ENCODE data around the gene PDE6B. TPM values are rescaled to one million over a fixed set of nuclear protein-coding genes. Genes with fewer than 3 reads are reported as not detected.

Gene PDE6B
- total and polyA plus RNA-seq, 2 of the 13 experiments (the other 11 are each of a cell fraction or from before 2014, with no cell fraction given) = 0.38 to 0.40 TPM

GRCh38 chr4:705278-706082, 80.1 kb downstream of the PDE6B start, which contains the start of gene PCGF3 (continued):
- TF ChIP-seq, protein P1, sequence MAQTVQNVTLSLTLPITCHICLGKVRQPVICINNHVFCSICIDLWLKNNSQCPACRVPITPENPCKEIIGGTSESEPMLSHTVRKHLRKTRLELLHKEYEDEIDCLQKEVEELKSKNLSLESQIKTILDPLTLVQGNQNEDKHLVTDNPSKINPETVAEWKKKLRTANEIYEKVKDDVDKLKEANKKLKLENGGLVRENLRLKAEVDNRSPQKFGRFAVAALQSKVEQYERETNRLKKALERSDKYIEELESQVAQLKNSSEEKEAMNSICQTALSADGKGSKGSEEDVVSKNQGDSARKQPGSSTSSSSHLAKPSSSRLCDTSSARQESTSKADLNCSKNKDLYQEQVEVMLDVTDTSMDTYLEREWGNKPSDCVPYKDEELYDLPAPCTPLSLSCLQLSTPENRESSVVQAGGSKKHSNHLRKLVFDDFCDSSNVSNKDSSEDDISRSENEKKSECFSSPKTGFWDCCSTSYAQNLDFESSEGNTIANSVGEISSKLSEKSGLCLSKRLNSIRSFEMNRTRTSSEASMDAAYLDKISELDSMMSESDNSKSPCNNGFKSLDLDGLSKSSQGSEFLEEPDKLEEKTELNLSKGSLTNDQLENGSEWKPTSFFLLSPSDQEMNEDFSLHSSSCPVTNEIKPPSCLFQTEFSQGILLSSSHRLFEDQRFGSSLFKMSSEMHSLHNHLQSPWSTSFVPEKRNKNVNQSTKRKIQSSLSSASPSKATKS (CRISPR knock-in tag; IDR thresholded peaks at IDR 0.05) = no peak
- no peak for TF ChIP-seq NFKB2 (CRISPR knock-in tag; IDR thresholded peaks at IDR 0.05; ENCODE audit: borderline replicate concordance)
- TF ChIP-seq ZNF18 (CRISPR knock-in tag; IDR thresholded peaks at IDR 0.05; ENCODE audit: insufficient replicate concordance) = no peak
- TF ChIP-seq SRSF4 (IDR thresholded peaks at IDR 0.05; ENCODE audit: low read depth, low read length, poor library complexity, severe bottlenecking) = no peak
- TF ChIP-seq MZF1 (CRISPR knock-in tag; IDR thresholded peaks at IDR 0.05; ENCODE audit: borderline replicate concordance) = peak; percentile 50; the same call in 1 of the 2 replicates
- no peak for TF ChIP-seq WIZ (CRISPR knock-in tag; IDR thresholded peaks at IDR 0.05)
- no peak for TF ChIP-seq KLF6 (CRISPR knock-in tag; IDR thresholded peaks at IDR 0.05)
- TF ChIP-seq MXI1 (IDR thresholded peaks at IDR 0.05; ENCODE audit: borderline replicate concordance, low read depth, low read length) = peak; percentile 17; the same call in 1 of the 3 replicates
- no peak for TF ChIP-seq XBP1 (CRISPR knock-in tag; IDR thresholded peaks at IDR 0.05)
- TF ChIP-seq PCBP1 (IDR thresholded peaks at IDR 0.05; ENCODE audit: borderline replicate concordance, low read depth, low read length) = 0 out of 2 replicates have a peak, but pooled peaks have one; percentile 53
- no peak for TF ChIP-seq DPF2 (CRISPR knock-in tag; IDR thresholded peaks at IDR 0.05; ENCODE audit: borderline replicate concordance, low read depth)
- TF ChIP-seq ZNF724P (CRISPR knock-in tag; IDR thresholded peaks at IDR 0.05; ENCODE audit: borderline replicate concordance) = no peak
- peak; percentile 60 for TF ChIP-seq PHF8 (CRISPR knock-in tag; IDR thresholded peaks at IDR 0.05)
- TF ChIP-seq RFX3 (CRISPR knock-in tag; IDR thresholded peaks at IDR 0.05) = no peak
- no peak for TF ChIP-seq CCDC6 (CRISPR knock-in tag; IDR thresholded peaks at IDR 0.05)
- TF ChIP-seq MBNL3 (CRISPR knock-in tag; conservative IDR thresholded peaks at IDR 0.05) = no peak
- TF ChIP-seq, protein P2, sequence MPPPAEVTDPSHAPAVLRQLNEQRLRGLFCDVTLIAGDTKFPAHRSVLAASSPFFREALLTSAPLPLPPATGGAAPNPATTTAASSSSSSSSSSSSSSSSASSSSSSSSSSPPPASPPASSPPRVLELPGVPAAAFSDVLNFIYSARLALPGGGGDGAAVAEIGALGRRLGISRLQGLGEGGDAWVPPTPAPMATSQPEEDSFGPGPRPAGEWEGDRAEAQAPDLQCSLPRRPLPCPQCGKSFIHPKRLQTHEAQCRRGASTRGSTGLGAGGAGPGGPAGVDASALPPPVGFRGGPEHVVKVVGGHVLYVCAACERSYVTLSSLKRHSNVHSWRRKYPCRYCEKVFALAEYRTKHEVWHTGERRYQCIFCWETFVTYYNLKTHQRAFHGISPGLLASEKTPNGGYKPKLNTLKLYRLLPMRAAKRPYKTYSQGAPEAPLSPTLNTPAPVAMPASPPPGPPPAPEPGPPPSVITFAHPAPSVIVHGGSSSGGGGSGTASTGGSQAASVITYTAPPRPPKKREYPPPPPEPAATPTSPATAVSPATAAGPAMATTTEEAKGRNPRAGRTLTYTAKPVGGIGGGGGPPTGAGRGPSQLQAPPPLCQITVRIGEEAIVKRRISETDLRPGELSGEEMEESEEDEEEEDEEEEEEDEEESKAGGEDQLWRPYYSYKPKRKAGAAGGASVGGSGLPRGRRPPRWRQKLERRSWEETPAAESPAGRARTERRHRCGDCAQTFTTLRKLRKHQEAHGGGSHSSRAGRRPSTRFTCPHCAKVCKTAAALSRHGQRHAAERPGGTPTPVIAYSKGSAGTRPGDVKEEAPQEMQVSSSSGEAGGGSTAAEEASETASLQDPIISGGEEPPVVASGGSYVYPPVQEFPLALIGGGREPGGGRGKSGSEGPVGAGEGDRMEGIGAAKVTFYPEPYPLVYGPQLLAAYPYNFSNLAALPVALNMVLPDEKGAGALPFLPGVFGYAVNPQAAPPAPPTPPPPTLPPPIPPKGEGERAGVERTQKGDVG (CRISPR knock-in tag; IDR thresholded peaks at IDR 0.05; ENCODE audit: borderline replicate concordance) = no peak
- no peak for TF ChIP-seq JUNB (CRISPR knock-in tag; IDR thresholded peaks at IDR 0.05; ENCODE audit: borderline replicate concordance)
- TF ChIP-seq U2AF2 (IDR thresholded peaks at IDR 0.05; ENCODE audit: low read depth, low read length) = no peak
- TF ChIP-seq ZNF781 (CRISPR knock-in tag; IDR thresholded peaks at IDR 0.05; ENCODE audit: borderline replicate concordance, not compliant biosample characterization) = no peak
- no peak for TF ChIP-seq RORA (CRISPR knock-in tag; IDR thresholded peaks at IDR 0.05)
- no peak for TF ChIP-seq ZNF619 (CRISPR knock-in tag; IDR thresholded peaks at IDR 0.05)
